Activated CD8-positive, alpha-beta T cell treated with anti-CD3 and anti-CD28 coated beads for 36 hours (primary cell): Measurements from ENCODE around the gene SEL1L3. TPM values are rescaled to one million over a fixed set of nuclear protein-coding genes. Genes with fewer than 3 reads are reported as not detected.
A peak's percentile ranks its signal among the peaks of the same experiment; 100 is the strongest.

Experiments used
- ATAC-seq: fragments of 200-7000 bp; cut with Tn5 transposase; one replicate; pipeline ENCODE4 v1.10.0; 2021; ENCODE audit warnings: mild to moderate bottlenecking, moderate library complexity
- CTCF ChIA-PET: fragments of 350-600 bp; sonication (Branson Sonifier 250); formaldehyde crosslinking; loops from one replicate; lab custom pipeline; 2021; ENCODE audit warnings: antibody characterized with exemption; lab: Charles Lee
- POLR2A ChIA-PET: fragments of 350-600 bp; sonication (Branson Sonifier 250); formaldehyde crosslinking; loops from one replicate; lab custom pipeline; 2021; ENCODE audit warnings: antibody characterized with exemption; lab: Charles Lee
- DNase-seq: peaks from one replicate; pipeline ENCODE4 v3.0.0-alpha.2; 2020
- H3K27ac Mint-ChIP-seq: one replicate; pipeline ENCODE4 v1.8.0; 2021; ENCODE audit warnings: mild to moderate bottlenecking, mixed read lengths
- H3K27me3 Mint-ChIP-seq: one replicate; pipeline ENCODE4 v1.8.0; 2021; ENCODE audit warnings: mixed read lengths
- H3K36me3 Mint-ChIP-seq: one replicate; pipeline ENCODE4 v1.8.0; 2021; ENCODE audit warnings: low read depth, mixed read lengths
- H3K4me1 Mint-ChIP-seq: one replicate; pipeline ENCODE4 v1.8.0; 2021; ENCODE audit warnings: low read depth, mixed read lengths
- H3K4me3 Mint-ChIP-seq: one replicate; pipeline ENCODE4 v1.8.0; 2021; ENCODE audit warnings: mild to moderate bottlenecking, moderate library complexity, mixed read lengths
- H3K9me3 Mint-ChIP-seq: one replicate; pipeline ENCODE4 v1.8.0; 2021; ENCODE audit warnings: mixed read lengths
- CTCF ChIP-seq: fragments of 200-600 bp; IDR thresholded peaks from one replicate; pipeline ENCODE4 v1.8.0; 2022; ENCODE audit warnings: antibody characterized with exemption, mild to moderate bottlenecking
- intact Hi-C: fragments of 100-400 bp; cut with micrococcal nuclease; formaldehyde crosslinking; loops from one replicate; pipeline ENCODE4 v1.10.0; 2022
- total RNA-seq, 2 experiments: library from RNA; stranded (reverse); gene quantifications; one replicate each; pipeline ENCODE4 v1.2.3, GENCODE V29; 2021

The SEL1L3 gene
- total RNA-seq, 2 experiments from 2014 or later, result 34.8 to 36.9 TPM

- no peaks in the 10 kb centered on the region for H3K27me3 Mint-ChIP-seq
- intact Hi-C loops, result no loop called here
- H3K4me1 Mint-ChIP-seq, result peaks cover 67% of the 10 kb centered on the region
- DNase-seq (no peak), ATAC-seq (no peak)
- no peaks in the 10 kb centered on the region for H3K9me3 Mint-ChIP-seq
- no peak for TF ChIP-seq CTCF
- peak overlapping the region; percentile 58 for H3K27ac Mint-ChIP-seq
- ChIA-PET CTCF (interaction anchor here (1.2 kb wide), 1 partner anchor 131 kb away, joined by 4 read pairs; no protein-coding TSS in a partner anchor), POLR2A (interaction anchor here (0.7 kb wide), 1 partner anchor 662 kb away, joined by 3 read pairs; no protein-coding TSS in a partner anchor)
- H3K4me3 Mint-ChIP-seq, result no peak overlapping the region
- H3K36me3 Mint-ChIP-seq, result peaks cover 18% of the 10 kb centered on the region
Observed at GRCh38 chr4:25857851-25858400, 4.9 kb downstream of the SEL1L3 start.

- CTCF ChIA-PET, result interaction anchor here (1.2 kb wide), 1 partner anchor 131 kb away, joined by 4 read pairs; no protein-coding TSS in a partner anchor
- POLR2A ChIA-PET, result interaction anchor here (0.7 to 0.9 kb wide), 2 partner anchors 57 to 662 kb away, joined by 3 to 6 read pairs; partner anchors contain the start of gene SMIM20
- intact Hi-C loops, result no loop called here
- DNase-seq (no peak), ATAC-seq (no peak)
- Mint-ChIP-seq H3K36me3 (peaks cover 18% of the 10 kb centered on the region), H3K4me1 (peaks cover 72% of the 10 kb centered on the region), H3K27ac (peak overlapping the region; percentile 13), H3K27me3 (no peaks in the 10 kb centered on the region), H3K4me3 (no peak overlapping the region), H3K9me3 (no peaks in the 10 kb centered on the region)
- no peak for TF ChIP-seq CTCF
Observed at GRCh38 chr4:25857403-25857802, 5.4 kb downstream of the SEL1L3 start.

- Mint-ChIP-seq H3K4me3 (no peak overlapping the region), H3K36me3 (peaks cover 14% of the 10 kb centered on the region), H3K27ac (peak overlapping the region; percentile 47), H3K4me1 (peaks cover 76% of the 10 kb centered on the region), H3K9me3 (no peaks in the 10 kb centered on the region), H3K27me3 (no peaks in the 10 kb centered on the region)
- no peak for TF ChIP-seq CTCF
- no peak for ATAC-seq
- intact Hi-C loops, result no loop called here
- DNase-seq, result no peak
- POLR2A ChIA-PET, result interaction anchor here (0.9 kb wide), 1 partner anchor 57 kb away, joined by 6 read pairs; the partner anchor contains the start of gene SMIM20
- CTCF ChIA-PET, result no interaction called here
Observed at GRCh38 chr4:25856756-25857155, 6.0 kb downstream of the SEL1L3 start.

GRCh38 chr4:25852103-25852502 is 10.7 kb downstream of the SEL1L3 start:
- H3K36me3 Mint-ChIP-seq, result peaks cover 11% of the 10 kb centered on the region
- no peak for TF ChIP-seq CTCF
- H3K4me1 Mint-ChIP-seq, result peaks cover 68% of the 10 kb centered on the region
- intact Hi-C loops, result no loop called here
- no peaks in the 10 kb centered on the region for H3K9me3 Mint-ChIP-seq
- no peaks in the 10 kb centered on the region for H3K27me3 Mint-ChIP-seq
- no peak overlapping the region for H3K27ac Mint-ChIP-seq
- POLR2A ChIA-PET, result interaction anchor here (0.7 kb wide), 1 partner anchor 760 kb away, joined by 3 read pairs; no protein-coding TSS in a partner anchor
- H3K4me3 Mint-ChIP-seq, result no peak overlapping the region
- CTCF ChIA-PET, result no interaction called here
- ATAC-seq (no peak), DNase-seq (no peak)

GRCh38 chr4:25847329-25847728 is 15.5 kb downstream of the SEL1L3 start:
- CTCF ChIA-PET, result no interaction called here
- H3K4me3 Mint-ChIP-seq, result no peak overlapping the region
- DNase-seq (no peak), ATAC-seq (no peak)
- TF ChIP-seq CTCF, result no peak
- POLR2A ChIA-PET, result no interaction called here
- intact Hi-C loops, result no loop called here
- peaks cover 22% of the 10 kb centered on the region for H3K36me3 Mint-ChIP-seq
- H3K4me1 Mint-ChIP-seq, result peaks cover 65% of the 10 kb centered on the region
- no peaks in the 10 kb centered on the region for H3K27me3 Mint-ChIP-seq
- H3K27ac Mint-ChIP-seq, result no peak overlapping the region
- H3K9me3 Mint-ChIP-seq, result no peaks in the 10 kb centered on the region
